ENCODE data around the gene KISS1.

KISS1 gene

GRCh38 chr1:204191456-204191855, 4.8 kb downstream of the KISS1 start:
- DNase-seq (ENCODE audit: low read depth): no peak

- DNase-seq (ENCODE audit: low read depth): no peak
These were observed 5.8 kb downstream of the KISS1 start for GRCh38 chr1:204190212-204191211.

GRCh38 chr1:204188959-204189639, 7.2 kb downstream of the KISS1 start:
- DNase-seq (ENCODE audit: low read depth): no peak

GRCh38 chr1:204186597-204186996, 9.7 kb downstream of the KISS1 start:
- no peak for DNase-seq (ENCODE audit: low read depth)

GRCh38 chr1:204181116-204181515, 15.2 kb downstream of the KISS1 start:
- no peak for DNase-seq (ENCODE audit: low read depth)

- DNase-seq (ENCODE audit: low read depth): no peak
These were observed 16.2 kb downstream of the KISS1 start for GRCh38 chr1:204180133-204180532.

GRCh38 chr1:204178487-204179281, 17.6 kb downstream of the KISS1 start:
- no peak for DNase-seq (ENCODE audit: low read depth)

GRCh38 chr1:204177133-204177532, 19.2 kb downstream of the KISS1 start:
- DNase-seq (ENCODE audit: low read depth): no peak

GRCh38 chr1:204176049-204176448, 20.2 kb downstream of the KISS1 start:
- DNase-seq (ENCODE audit: low read depth): no peak

- DNase-seq (ENCODE audit: low read depth): no peak
These were observed 21.3 kb downstream of the KISS1 start for GRCh38 chr1:204174958-204175357.

- DNase-seq (ENCODE audit: low read depth): no peak
These were observed 23.8 kb downstream of the KISS1 start for GRCh38 chr1:204172404-204173029.

- DNase-seq (ENCODE audit: low read depth): no peak
These were observed 24.5 kb downstream of the KISS1 start for GRCh38 chr1:204171751-204172178.

- DNase-seq (ENCODE audit: low read depth): no peak
These were observed 25.7 kb downstream of the KISS1 start for GRCh38 chr1:204170494-204171155.

GRCh38 chr1:204169858-204170257, 26.4 kb downstream of the KISS1 start:
- DNase-seq (ENCODE audit: low read depth): no peak

GRCh38 chr1:204167730-204168129, 28.6 kb downstream of the KISS1 start:
- DNase-seq (ENCODE audit: low read depth): no peak

- no peak for DNase-seq (ENCODE audit: low read depth)
These were observed 30.1 kb downstream of the KISS1 start, which contains the start of gene REN for GRCh38 chr1:204166219-204166618. TSS of gene REN (minus strand) at chr1:204166337. CDS start at chr1:204166293, 44 bp downstream.

GRCh38 chr1:204162494-204163074, 33.7 kb downstream of the KISS1 start:
- DNase-seq (ENCODE audit: low read depth): peak; percentile 58

- no peak for DNase-seq (ENCODE audit: low read depth)
These were observed 34.4 kb downstream of the KISS1 start for GRCh38 chr1:204161609-204162493.

- DNase-seq (ENCODE audit: low read depth): no peak
These were observed 38.3 kb downstream of the KISS1 start for GRCh38 chr1:204157962-204158361.

- DNase-seq (ENCODE audit: low read depth): no peak
These were observed 40.4 kb downstream of the KISS1 start for GRCh38 chr1:204155881-204156280.

Data from stimulated activated CD8-positive, alpha-beta memory T cell treated with anti-CD3 and anti-CD28 coated beads, Interleukin-12 subunit alpha, Interleukin-12 subunit beta, amount 100 ng/mL, for 1 hour (primary cell).